Mucosa of stomach (tissue), 1 donor: ENCODE measurements around the gene PALM.

Experiments
- H3K27me3 ChIP-seq: one replicate; pipeline ENCODE4 v1.7.0; 2013; ENCODE audit warnings: mild to moderate bottlenecking, low read length; ENCODE audit not compliant: control insufficient read depth, insufficient read depth
- H3K36me3 ChIP-seq: one replicate; pipeline ENCODE4 v1.7.0; 2013; ENCODE audit warnings: low read length; ENCODE audit not compliant: control insufficient read depth, insufficient read depth
- H3K4me1 ChIP-seq: one replicate; pipeline ENCODE4 v1.7.0; 2013; ENCODE audit warnings: mild to moderate bottlenecking, low read length; ENCODE audit not compliant: control insufficient read depth, insufficient read depth
- H3K4me3 ChIP-seq: one replicate; pipeline ENCODE4 v1.7.0; 2013; ENCODE audit warnings: low read length
- H3K9ac ChIP-seq: one replicate; pipeline ENCODE4 v1.7.0; 2013; ENCODE audit warnings: mild to moderate bottlenecking, low read length, moderate library complexity
- H3K9me3 ChIP-seq: one replicate; pipeline ENCODE4 v1.7.0; 2013; ENCODE audit warnings: mild to moderate bottlenecking, low read length, moderate library complexity; ENCODE audit not compliant: control insufficient read depth
- donor health status: Pancreatic carcinoma.

PALM gene

GRCh38 chr19:746208-746819 lies 37.6 kb downstream of the PALM start:
- H3K4me3 ChIP-seq, result no peak overlapping the region
- peaks cover 40% of the 10 kb centered on the region for H3K4me1 ChIP-seq
- H3K9ac ChIP-seq, result no peak overlapping the region
- H3K36me3 ChIP-seq, result no peaks in the 10 kb centered on the region
- H3K9me3 ChIP-seq, result no peaks in the 10 kb centered on the region
- H3K27me3 ChIP-seq, result no peaks in the 10 kb centered on the region

GRCh38 chr19:746956-747355 lies 38.2 kb downstream of the PALM start:
- Histone ChIP-seq H3K9ac (no peak overlapping the region), H3K4me3 (no peak overlapping the region), H3K9me3 (no peaks in the 10 kb centered on the region), H3K36me3 (no peaks in the 10 kb centered on the region), H3K4me1 (peaks cover 42% of the 10 kb centered on the region), H3K27me3 (no peaks in the 10 kb centered on the region)

GRCh38 chr19:747432-748273 lies 38.9 kb downstream of the PALM start:
- peak overlapping the region; percentile 59 for H3K9ac ChIP-seq
- no peaks in the 10 kb centered on the region for H3K36me3 ChIP-seq

GRCh38 chr19:748274-748598 lies 39.5 kb downstream of the PALM start:
- H3K36me3 ChIP-seq, result no peaks in the 10 kb centered on the region
- no peaks in the 10 kb centered on the region for H3K9me3 ChIP-seq
- no peak overlapping the region for H3K4me3 ChIP-seq
- no peaks in the 10 kb centered on the region for H3K27me3 ChIP-seq
- peaks cover 44% of the 10 kb centered on the region for H3K4me1 ChIP-seq
- H3K9ac ChIP-seq, result peak overlapping the region; percentile 59

More at GRCh38 chr19:747432-748273, 38.9 kb downstream of the PALM start:
- Histone ChIP-seq H3K27me3 (no peaks in the 10 kb centered on the region), H3K4me1 (peaks cover 44% of the 10 kb centered on the region), H3K4me3 (no peak overlapping the region), H3K9me3 (no peaks in the 10 kb centered on the region)

GRCh38 chr19:749811-750210 lies 41.1 kb downstream of the PALM start:
- Histone ChIP-seq H3K36me3 (peaks cover 4% of the 10 kb centered on the region), H3K4me1 (peaks cover 47% of the 10 kb centered on the region), H3K9me3 (no peaks in the 10 kb centered on the region), H3K4me3 (no peak overlapping the region), H3K27me3 (no peaks in the 10 kb centered on the region), H3K9ac (no peak overlapping the region)

- Histone ChIP-seq H3K36me3 (peaks cover 4% of the 10 kb centered on the region), H3K9me3 (no peaks in the 10 kb centered on the region), H3K4me1 (peaks cover 53% of the 10 kb centered on the region), H3K4me3 (peak within 1 kb of the TSS; percentile 42), H3K27me3 (no peaks in the 10 kb centered on the region), H3K9ac (peak within 1 kb of the TSS; percentile 87)
Observed at GRCh38 chr19:750640-751423, 42.1 kb downstream of the PALM start, which contains the start of gene MISP. MISP (plus strand) TSS chr19:751112; CDS start chr19:756947, 5,835 bp downstream.

GRCh38 chr19:751501-752341 lies 43.0 kb downstream of the PALM start:
- Histone ChIP-seq H3K36me3 (peaks cover 7% of the 10 kb centered on the region), H3K9me3 (no peaks in the 10 kb centered on the region), H3K4me1 (peaks cover 55% of the 10 kb centered on the region), H3K9ac (peak overlapping the region; percentile 87), H3K27me3 (no peaks in the 10 kb centered on the region), H3K4me3 (peak overlapping the region; percentile 42)

GRCh38 chr19:752652-753517 lies 44.1 kb downstream of the PALM start:
- no peaks in the 10 kb centered on the region for H3K27me3 ChIP-seq
- peaks cover 49% of the 10 kb centered on the region for H3K4me1 ChIP-seq
- peaks cover 7% of the 10 kb centered on the region for H3K36me3 ChIP-seq
- H3K9me3 ChIP-seq, result no peaks in the 10 kb centered on the region
- H3K9ac ChIP-seq, result peak overlapping the region; percentile 25
- peak overlapping the region; percentile 6 for H3K4me3 ChIP-seq

- Histone ChIP-seq H3K4me1 (peaks cover 42% of the 10 kb centered on the region), H3K4me3 (no peak overlapping the region), H3K36me3 (peaks cover 7% of the 10 kb centered on the region), H3K9ac (no peak overlapping the region), H3K27me3 (no peaks in the 10 kb centered on the region), H3K9me3 (no peaks in the 10 kb centered on the region)
Observed at GRCh38 chr19:754530-754929, 45.8 kb downstream of the PALM start.

GRCh38 chr19:755063-755462 lies 46.3 kb downstream of the PALM start:
- H3K9ac ChIP-seq, result no peak overlapping the region
- no peaks in the 10 kb centered on the region for H3K27me3 ChIP-seq
- no peaks in the 10 kb centered on the region for H3K9me3 ChIP-seq
- H3K4me1 ChIP-seq, result peaks cover 38% of the 10 kb centered on the region
- peaks cover 7% of the 10 kb centered on the region for H3K36me3 ChIP-seq
- H3K4me3 ChIP-seq, result no peak overlapping the region

- Histone ChIP-seq H3K9me3 (no peaks in the 10 kb centered on the region), H3K27me3 (no peaks in the 10 kb centered on the region)
Observed at GRCh38 chr19:756236-756635, 47.5 kb downstream of the PALM start.

More at GRCh38 chr19:756236-756635, 47.5 kb downstream of the PALM start:
- no peak overlapping the region for H3K9ac ChIP-seq
- H3K36me3 ChIP-seq, result peaks cover 7% of the 10 kb centered on the region
- peaks cover 32% of the 10 kb centered on the region for H3K4me1 ChIP-seq
- H3K4me3 ChIP-seq, result no peak overlapping the region
